Keratinocyte (primary cell): ENCODE data around the gene TM9SF1. TPM values are rescaled to one million over a fixed set of nuclear protein-coding genes. Genes with fewer than 3 reads are reported as not detected.

Source experiments
- DNase-seq: peaks from one replicate; pipeline ENCODE4 v3.0.0-alpha.2; 2011; ENCODE audit warnings: low read depth, missing footprints, low spot score
- FAIRE-seq: peaks from 2 replicates; lab custom pipeline; 2011; peaks lifted over from hg19 to GRCh38; lab: Jason Lieb, UNC
- H2AFZ ChIP-seq: 2 replicates; pipeline ENCODE4 v1.6.0; 2012; ENCODE audit warnings: low read length, control low read depth, inconsistent platforms; ENCODE audit not compliant: control insufficient read depth
- H3K27ac ChIP-seq: 2 replicates; pipeline ENCODE4 v1.5.1; 2011; ENCODE audit warnings: low read length; ENCODE audit not compliant: control insufficient read depth, insufficient read depth
- H3K27me3 ChIP-seq: 3 replicates; pipeline ENCODE4 v1.6.0; 2011; ENCODE audit warnings: low read length; ENCODE audit not compliant: control insufficient read depth, insufficient read depth; ENCODE audit errors: extremely low read depth
- H3K36me3 ChIP-seq, 2 experiments: 2 replicates in 1 of 2; 3 replicates in 1 of 2; pipeline ENCODE4 v1.5.1; 2011; ENCODE audit warnings: low read length in 2 of 2, mild to moderate bottlenecking in 1 of 2; ENCODE audit not compliant: control insufficient read depth in 2 of 2, insufficient read depth in 2 of 2; ENCODE audit errors: extremely low read depth in 1 of 2
- H3K4me1 ChIP-seq: 3 replicates; pipeline ENCODE4 v1.5.1; 2011; ENCODE audit warnings: low read length; ENCODE audit not compliant: control insufficient read depth, insufficient read depth; ENCODE audit errors: extremely low read depth
- H3K4me2 ChIP-seq: 3 replicates; pipeline ENCODE4 v1.6.0; 2011; ENCODE audit warnings: low read depth, low read length; ENCODE audit not compliant: control insufficient read depth, insufficient read depth; ENCODE audit errors: extremely low read depth
- H3K4me3 ChIP-seq, 3 experiments: fragments of 200-600 bp in 1 of 3; sonication (generic) in 1 of 3; 2 replicates in 2 of 3; 3 replicates in 1 of 3; pipeline ENCODE4 v1.5.1; 2011 to 2016; ENCODE audit warnings: low read length in 3 of 3, mild to moderate bottlenecking in 3 of 3, control low read depth in 2 of 3, inconsistent platforms in 1 of 3, low read depth in 1 of 3, mixed read lengths in 1 of 3, mixed run types in 1 of 3, moderate library complexity in 1 of 3; ENCODE audit not compliant: control insufficient read depth in 2 of 3, insufficient read depth in 2 of 3; ENCODE audit errors: extremely low read depth in 1 of 3
- H3K79me2 ChIP-seq: 2 replicates; pipeline ENCODE4 v1.6.0; 2012; ENCODE audit warnings: low read length; ENCODE audit not compliant: control insufficient read depth, insufficient read depth
- H3K9ac ChIP-seq: 3 replicates; pipeline ENCODE4 v1.6.0; 2011; ENCODE audit warnings: low read length; ENCODE audit not compliant: control insufficient read depth, insufficient read depth; ENCODE audit errors: extremely low read depth
- H3K9me1 ChIP-seq: 3 replicates; pipeline ENCODE4 v1.6.0; 2011; ENCODE audit warnings: low read length; ENCODE audit not compliant: control insufficient read depth, insufficient read depth; ENCODE audit errors: extremely low read depth
- H3K9me3 ChIP-seq: 2 replicates; pipeline ENCODE4 v1.5.1; 2012; ENCODE audit warnings: low read depth, low read length; ENCODE audit not compliant: control insufficient read depth
- H4K20me1 ChIP-seq: 3 replicates; pipeline ENCODE4 v1.6.0; 2011; ENCODE audit warnings: low read length; ENCODE audit not compliant: control insufficient read depth, insufficient read depth; ENCODE audit errors: extremely low read depth
- EZH2 ChIP-seq: IDR thresholded peaks from one replicate; pipeline ENCODE4 v1.6.1; 2012; ENCODE audit warnings: inconsistent platforms, mild to moderate bottlenecking, low read length, moderate library complexity
- dilution Hi-C: fragments of 300-500 bp; cut with MboI; formaldehyde crosslinking; loops from one replicate; pipeline ENCODE4 v1.7.0; 2020; ENCODE audit warnings: low sequenced_read_pairs; ENCODE audit not compliant: extremely low pct_ligation_motif_present
- polyA plus RNA-seq, 5 experiments: library from polyadenylated mRNA; depleted of rRNA in 3 of 5; stranded (reverse) in 3 of 5; stranded (forward) in 1 of 5; unstranded in 1 of 5; fragments of >200 nt; gene quantifications; 1 replicate in 1 of 5; 2 replicates in 3 of 5; 3 replicates in 1 of 5; pipeline versions ENCODE4 v1.2.1 to v1.2.3, GENCODE V29; 2011 to 2012; ENCODE audit warnings: missing spikeins in 2 of 5, low read depth in 1 of 5, low replicate concordance in 1 of 5
- TF ChIP-seq, protein P1 (sequence below), 3 experiments: IDR thresholded peaks in 1 of 3; conservative IDR thresholded peaks in 1 of 3; optimal IDR thresholded peaks in 1 of 3; 2 replicates in 2 of 3; 3 replicates in 1 of 3; pipeline versions ENCODE3 to v1.5.1; 2011; ENCODE audit warnings: low read length in 3 of 3, mild to moderate bottlenecking in 3 of 3, moderate library complexity in 2 of 3, control low read depth in 1 of 3, inconsistent platforms in 1 of 3; ENCODE audit not compliant: insufficient read depth in 2 of 3; ENCODE audit errors: extremely low read depth in 1 of 3

Gene TM9SF1
- polyA plus RNA-seq, 1 donor (not counting 4 experiments of a cell fraction or from before 2014, with no cell fraction given), result 19.2 TPM

DNA sequence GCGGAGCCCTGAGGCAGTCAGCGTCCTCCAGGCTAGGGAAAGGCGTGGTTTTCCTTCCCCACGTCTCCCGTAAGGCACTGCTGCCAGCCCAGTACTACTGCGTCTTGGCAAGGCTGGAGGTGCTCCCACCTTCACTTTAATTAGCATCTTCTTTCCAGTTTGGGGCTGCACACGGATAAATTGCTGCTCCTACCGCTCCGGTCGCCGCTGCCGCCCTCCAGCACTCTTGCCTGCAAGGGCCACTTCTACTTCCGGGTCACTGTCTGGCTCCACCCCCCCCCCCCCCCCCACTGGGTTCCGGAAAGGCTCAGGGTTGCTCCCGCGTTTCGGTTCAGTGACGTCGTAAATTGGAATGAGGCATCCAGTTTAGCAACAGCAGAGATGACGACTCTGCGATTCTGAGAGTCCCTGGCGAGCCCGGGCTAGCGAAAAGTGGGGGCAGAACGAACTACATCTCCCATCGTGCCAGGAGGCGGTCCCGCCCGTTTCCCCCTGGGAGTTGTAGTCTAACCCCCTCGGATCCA, 36.9 kb upstream of the TM9SF1 start, which contains the start of gene NEDD8:
NEDD8 (minus strand) TSS at position 247 of the 524 bp plus-strand sequence; CDS start at position 147, 100 bp downstream.
- peaks cover 12 to 26% of the 10 kb centered on the region in 2 experiments for H3K36me3 ChIP-seq
- peak; percentile 61 for FAIRE-seq
- H3K27me3 ChIP-seq, result no peaks in the 10 kb centered on the region
- H3K27ac ChIP-seq, result peak within 1 kb of the TSS; percentile 97
- peaks cover 69% of the 10 kb centered on the region for H3K79me2 ChIP-seq
- no peaks in the 10 kb centered on the region for H3K9me3 ChIP-seq
- H3K4me3 ChIP-seq, result peak within 1 kb of the TSS; percentile 70 to 83 (median 82)
- H3K4me2 ChIP-seq, result peak within 1 kb of the TSS; percentile 98
- TF ChIP-seq, protein P1, sequence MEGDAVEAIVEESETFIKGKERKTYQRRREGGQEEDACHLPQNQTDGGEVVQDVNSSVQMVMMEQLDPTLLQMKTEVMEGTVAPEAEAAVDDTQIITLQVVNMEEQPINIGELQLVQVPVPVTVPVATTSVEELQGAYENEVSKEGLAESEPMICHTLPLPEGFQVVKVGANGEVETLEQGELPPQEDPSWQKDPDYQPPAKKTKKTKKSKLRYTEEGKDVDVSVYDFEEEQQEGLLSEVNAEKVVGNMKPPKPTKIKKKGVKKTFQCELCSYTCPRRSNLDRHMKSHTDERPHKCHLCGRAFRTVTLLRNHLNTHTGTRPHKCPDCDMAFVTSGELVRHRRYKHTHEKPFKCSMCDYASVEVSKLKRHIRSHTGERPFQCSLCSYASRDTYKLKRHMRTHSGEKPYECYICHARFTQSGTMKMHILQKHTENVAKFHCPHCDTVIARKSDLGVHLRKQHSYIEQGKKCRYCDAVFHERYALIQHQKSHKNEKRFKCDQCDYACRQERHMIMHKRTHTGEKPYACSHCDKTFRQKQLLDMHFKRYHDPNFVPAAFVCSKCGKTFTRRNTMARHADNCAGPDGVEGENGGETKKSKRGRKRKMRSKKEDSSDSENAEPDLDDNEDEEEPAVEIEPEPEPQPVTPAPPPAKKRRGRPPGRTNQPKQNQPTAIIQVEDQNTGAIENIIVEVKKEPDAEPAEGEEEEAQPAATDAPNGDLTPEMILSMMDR (optimal IDR thresholded peaks at IDR 0.05 in 1 of 3, IDR thresholded peaks at IDR 0.05 in 1 of 3, conservative IDR thresholded peaks at IDR 0.05 in 1 of 3; ENCODE audit: extremely low read depth in 1 of 3, insufficient read depth in 2 of 3, low read length in 3 of 3), result no peak
- no peak for TF ChIP-seq EZH2
- dilution Hi-C loops, result no loop called here
- H3K9me1 ChIP-seq, result no peaks in the 10 kb centered on the region
- H2AFZ ChIP-seq, result peak within 1 kb of the TSS; percentile 96
- H4K20me1 ChIP-seq, result no peaks in the 10 kb centered on the region
- no peak for DNase-seq
- peaks cover 29% of the 10 kb centered on the region for H3K4me1 ChIP-seq
- peak within 1 kb of the TSS; percentile 94 for H3K9ac ChIP-seq

- FAIRE-seq, result no peak
- H3K4me1 ChIP-seq, result peaks cover 29% of the 10 kb centered on the region
- H3K9me3 ChIP-seq, result no peaks in the 10 kb centered on the region
- peak overlapping the region; percentile 98 for H3K4me2 ChIP-seq
- peaks cover 76% of the 10 kb centered on the region for H3K79me2 ChIP-seq
- peak overlapping the region; percentile 64 for H2AFZ ChIP-seq
- peak overlapping the region; percentile 97 for H3K27ac ChIP-seq
- no peak for DNase-seq
- H3K27me3 ChIP-seq, result no peaks in the 10 kb centered on the region
- dilution Hi-C loops, result no loop called here
- H3K9me1 ChIP-seq, result no peaks in the 10 kb centered on the region
- peak overlapping the region; percentile 94 for H3K9ac ChIP-seq
- no peak for TF ChIP-seq EZH2
- peaks cover 9 to 19% of the 10 kb centered on the region in 2 experiments for H3K36me3 ChIP-seq
- no peaks in the 10 kb centered on the region for H4K20me1 ChIP-seq
- H3K4me3 ChIP-seq, result peak overlapping the region; percentile 70 to 83 (median 82)
Observed at GRCh38 chr14:24231263-24232120, 36.3 kb upstream of the TM9SF1 start.
